Left colon (tissue), 2 donors: ENCODE data around the gene PEPD. TPM values are rescaled to one million over a fixed set of nuclear protein-coding genes. Genes with fewer than 3 reads are reported as not detected.
A peak's percentile ranks its signal among the peaks of the same experiment; 100 is the strongest.

ENCODE experiments used
- ATAC-seq: fragments of 200-7000 bp; cut with Tn5 transposase; one replicate; pipeline ENCODE4 v1.9.1; 2020; ENCODE audit warnings: mild to moderate bottlenecking, moderate library complexity
- DNase-seq, 2 donors: peaks; one replicate each; pipeline ENCODE4 v3.0.0-alpha.2; 2020
- intact Hi-C, 2 donors: fragments of 100-400 bp; cut with DNase I in 1 of 2; cut with micrococcal nuclease in 1 of 2; formaldehyde crosslinking; loops; one replicate each; pipeline versions ENCODE4 v1.11.2 to v1.14.0; 2022; cut with DNase I, micrococcal nuclease
- total RNA-seq, 2 donors: library from RNA; stranded (reverse); fragmentation: NEBNext Ultra II Directional; extraction: Animal tissue kit (Norgen Biotek cat#: 25700); gene quantifications; one replicate each; pipeline ENCODE4 v1.2.1, GENCODE V29; 2021
- donor health status: DM: no; HTN: no; CAD: no.
- donor health status: DM: yes; HTN: yes; CAD: no.

Gene PEPD
- total RNA-seq, 2 donors from 2014 or later: 35.7 to 86.1 TPM

DNA sequence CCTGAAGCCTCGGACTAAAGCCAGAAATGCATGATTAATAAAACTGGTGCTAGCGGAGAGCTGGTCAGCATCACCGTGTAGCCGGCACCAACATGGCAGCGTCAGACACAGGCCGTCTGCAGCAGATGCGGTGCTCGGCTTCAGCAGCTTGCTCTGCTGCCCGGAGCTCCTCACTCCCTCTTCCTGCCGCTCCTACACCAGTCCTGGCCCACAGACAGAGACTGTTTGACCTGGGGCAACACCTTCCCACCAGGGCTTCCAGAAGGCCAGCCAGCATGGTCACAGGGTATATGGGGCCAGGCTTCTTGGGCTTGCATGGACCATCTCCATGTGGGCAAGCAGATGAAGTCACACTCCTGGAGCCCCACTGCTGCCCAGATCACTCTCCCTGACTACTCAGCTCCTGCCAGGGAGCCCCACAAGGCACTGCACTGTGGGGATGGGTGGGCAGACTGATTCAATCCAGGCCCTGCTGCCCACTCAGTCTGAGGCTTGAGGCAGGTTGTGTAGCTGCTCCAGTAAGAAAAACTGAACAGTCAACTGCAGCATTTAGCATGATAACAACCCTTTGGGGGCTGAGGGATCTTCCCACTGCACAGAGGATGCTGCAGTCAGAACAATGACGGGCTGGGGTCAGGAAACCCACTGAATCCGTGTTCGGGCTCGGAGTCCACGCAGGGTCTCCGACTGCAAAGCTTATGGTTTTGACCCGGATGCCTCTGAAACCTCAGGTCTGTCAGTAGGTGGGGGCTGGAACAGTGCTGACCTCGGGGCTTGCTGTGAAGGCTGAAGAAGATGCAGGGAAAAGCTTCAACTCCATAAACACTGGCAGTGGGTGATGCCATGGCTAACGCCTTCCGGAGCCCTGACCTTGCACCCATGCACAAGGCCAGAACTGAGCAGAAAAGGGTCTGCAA is 102.5 kb downstream of the PEPD start:
- intact Hi-C loops: no loop called here
- ATAC-seq (no peak), DNase-seq (no peak)

DNA sequence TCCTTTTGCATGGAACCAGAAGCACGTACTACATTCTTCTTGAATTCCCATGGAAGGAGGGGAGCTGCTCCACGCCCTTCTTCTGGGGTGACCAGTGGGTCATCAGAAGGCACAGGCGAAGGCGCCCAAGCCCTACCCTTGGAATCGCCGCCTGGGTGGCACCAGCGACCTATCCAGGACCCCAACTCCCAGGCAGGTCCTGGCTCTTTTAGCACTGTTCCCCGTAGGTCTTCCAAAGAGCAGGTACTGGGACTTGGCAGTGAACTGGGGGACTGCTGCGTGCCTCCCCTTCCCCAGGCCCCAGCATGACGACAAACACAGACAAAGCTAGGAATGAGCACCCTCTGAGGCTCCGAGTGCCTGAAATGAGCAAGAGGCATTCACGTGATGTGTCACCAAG is 103.1 kb downstream of the PEPD start:
- no peak for ATAC-seq
- intact Hi-C loops: no loop called here
- no peak for DNase-seq

DNA sequence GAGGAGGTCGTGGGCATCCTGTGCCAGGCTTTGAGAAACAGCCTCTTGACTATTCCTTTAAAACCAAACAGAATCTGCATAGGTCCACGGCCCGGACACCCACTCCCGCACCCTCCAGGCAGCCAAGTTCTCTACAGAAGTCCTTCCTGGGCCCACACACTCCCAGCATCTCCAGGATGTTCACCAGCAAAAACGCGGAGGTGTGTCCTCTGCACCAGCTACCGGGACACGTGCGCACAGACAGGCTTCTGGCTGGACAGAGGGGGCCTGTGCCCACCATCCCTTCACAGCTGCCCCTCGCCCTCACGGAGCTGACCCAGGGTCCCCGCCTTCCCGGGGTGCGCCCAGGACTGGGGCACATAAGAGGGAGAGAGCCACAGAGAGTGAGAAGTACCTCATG is 103.8 kb downstream of the PEPD start:
- intact Hi-C loops: no loop called here
- no peak for ATAC-seq
- DNase-seq: no peak

DNA sequence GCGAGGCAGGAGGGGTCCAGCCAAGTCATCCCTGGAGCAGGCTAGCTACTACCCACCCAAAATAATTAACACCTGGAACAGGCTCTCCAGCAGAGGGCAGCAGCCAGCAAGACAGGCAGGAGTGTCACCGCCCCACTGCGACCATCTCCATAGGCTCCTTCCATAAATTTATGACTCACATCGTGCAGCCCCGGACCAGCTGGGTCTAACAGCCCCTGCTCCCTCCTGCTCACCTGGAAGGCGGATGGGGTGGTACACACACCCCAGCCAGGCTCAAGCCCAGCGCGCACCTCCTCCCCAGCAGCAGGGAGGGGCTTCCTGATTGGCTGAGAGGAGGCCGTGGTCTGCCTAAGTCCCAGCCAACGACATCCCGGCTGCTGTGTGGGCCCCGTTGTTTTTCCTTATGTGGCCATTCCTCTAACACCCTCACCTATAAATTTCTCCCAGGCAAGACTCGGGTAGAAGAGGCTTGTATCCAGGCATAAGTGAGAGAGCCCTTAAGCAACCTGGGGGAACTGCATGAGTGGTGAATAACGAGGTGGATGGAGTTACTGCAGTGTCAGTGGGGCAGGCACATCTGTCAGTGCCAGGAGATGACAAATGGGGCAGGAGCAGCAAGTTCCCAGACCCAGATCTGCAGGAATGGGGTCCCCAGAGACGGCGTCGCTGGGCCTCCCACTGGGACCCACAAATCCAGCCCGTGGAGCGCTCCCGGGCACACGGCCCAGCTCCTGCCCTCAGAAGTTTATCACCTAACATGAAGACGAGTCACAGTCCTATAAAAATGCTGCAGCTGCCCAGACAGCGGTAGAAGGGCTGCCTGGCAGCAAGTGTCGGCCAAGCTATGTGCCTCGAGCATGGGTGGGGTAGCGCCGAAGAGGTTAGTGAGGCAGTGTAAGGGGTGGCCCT is 105.0 kb downstream of the PEPD start:
- intact Hi-C loops: no loop called here
- ATAC-seq (peak; percentile 54), DNase-seq (peak; percentile 58 to 80)

DNA sequence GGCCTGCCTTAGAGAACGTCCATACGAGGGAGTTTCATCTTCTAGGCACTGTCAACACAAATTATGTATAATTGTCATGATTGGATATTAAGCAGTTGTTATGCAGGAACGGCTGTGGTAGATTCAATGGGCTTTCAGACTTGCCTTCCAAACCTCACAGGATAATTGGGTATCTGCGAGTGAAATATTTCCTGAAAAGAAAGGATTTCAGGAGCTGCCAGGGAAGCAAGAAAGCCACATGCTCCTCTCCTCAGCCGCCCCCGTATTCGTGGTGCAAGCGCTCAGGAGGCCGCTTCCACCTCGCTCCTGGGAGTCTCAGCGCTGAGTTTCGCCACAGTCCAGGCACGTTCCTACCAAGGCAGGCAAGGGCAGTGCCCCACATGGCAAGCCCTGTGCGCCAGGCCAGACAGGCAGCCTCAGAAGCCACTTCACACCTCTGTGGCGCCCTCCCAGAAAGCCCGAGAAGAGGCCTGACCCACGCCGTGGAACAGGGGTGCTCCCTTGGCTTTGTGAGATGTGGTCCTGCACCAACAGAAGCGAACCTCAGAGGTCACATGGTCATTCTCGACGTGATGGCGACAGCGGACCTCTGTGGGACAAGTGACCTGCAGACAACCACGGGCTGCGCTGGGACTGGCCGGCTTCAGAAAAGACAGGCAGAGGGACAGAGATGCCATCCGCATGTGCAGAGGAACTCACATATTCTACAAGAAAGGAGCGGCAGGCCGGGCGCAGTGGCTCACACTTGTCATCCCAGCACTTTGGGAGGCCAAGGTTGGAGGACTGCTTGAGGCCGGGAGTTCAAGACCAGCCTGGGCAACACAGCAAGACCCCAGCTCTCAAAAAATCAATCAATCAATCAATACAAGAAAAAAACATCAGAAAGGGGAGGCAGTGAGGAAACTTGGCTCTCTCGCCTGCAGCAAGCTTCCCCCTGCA is 106.7 kb downstream of the PEPD start:
- intact Hi-C loops: no loop called here
- DNase-seq: no peak
- ATAC-seq: no peak

DNA sequence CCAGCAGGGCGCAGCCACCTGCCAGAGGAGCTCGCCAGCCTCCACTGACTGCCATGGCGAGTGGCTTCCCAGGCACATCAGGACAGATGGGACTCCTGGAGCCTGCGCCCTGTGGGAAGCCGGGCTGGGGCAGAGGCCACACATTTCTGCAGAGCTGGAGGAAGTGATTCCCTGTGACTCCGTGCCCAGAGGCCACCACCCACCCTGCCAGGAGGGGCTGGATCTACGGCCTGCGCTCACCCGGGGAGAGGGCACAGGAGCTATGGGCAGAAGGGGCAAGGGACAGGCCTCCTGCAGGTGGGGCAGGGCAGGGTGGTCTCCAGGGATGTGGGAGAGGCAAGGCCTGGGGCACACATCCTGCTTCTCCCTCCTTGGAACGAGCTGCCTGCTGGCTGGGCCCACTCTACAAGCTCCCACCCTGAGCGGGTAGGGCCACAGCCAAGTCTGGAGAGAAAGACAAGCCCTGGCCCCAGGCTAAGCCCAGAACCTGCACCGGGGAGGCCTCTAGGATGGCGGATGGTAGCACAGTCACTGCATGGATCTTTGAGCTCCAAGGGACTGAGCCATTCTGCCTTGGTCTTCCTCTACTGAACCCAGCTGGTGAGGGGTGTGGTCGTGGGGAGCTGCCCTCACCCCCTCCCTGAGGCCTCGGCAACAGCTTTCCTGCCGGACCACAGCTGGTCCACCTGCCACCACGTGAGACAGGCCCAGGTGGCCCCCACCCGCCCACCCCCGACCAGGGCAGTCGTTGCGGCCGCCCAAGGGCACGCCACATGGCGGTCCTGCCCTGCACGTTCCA is 107.5 kb downstream of the PEPD start:
- no peak for ATAC-seq
- DNase-seq: no peak
- intact Hi-C loops: no loop called here

DNA sequence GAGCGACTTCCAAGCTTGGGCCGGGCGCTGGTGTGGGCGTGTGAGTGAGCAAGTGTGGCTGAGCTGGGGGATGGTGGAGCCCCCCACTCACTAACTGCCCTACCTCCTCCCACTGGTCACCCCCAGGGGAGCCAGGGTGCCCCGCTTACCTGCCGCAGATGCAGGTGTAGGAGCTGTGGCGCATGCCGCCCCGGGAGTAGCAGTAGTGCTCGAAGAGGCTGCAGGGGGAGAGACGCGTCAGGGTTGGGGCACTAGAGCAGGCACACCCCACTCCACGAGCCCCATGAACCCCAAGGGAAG is 108.2 kb downstream of the PEPD start:
- intact Hi-C loops: no loop called here
- ATAC-seq: no peak
- DNase-seq: no peak

DNA sequence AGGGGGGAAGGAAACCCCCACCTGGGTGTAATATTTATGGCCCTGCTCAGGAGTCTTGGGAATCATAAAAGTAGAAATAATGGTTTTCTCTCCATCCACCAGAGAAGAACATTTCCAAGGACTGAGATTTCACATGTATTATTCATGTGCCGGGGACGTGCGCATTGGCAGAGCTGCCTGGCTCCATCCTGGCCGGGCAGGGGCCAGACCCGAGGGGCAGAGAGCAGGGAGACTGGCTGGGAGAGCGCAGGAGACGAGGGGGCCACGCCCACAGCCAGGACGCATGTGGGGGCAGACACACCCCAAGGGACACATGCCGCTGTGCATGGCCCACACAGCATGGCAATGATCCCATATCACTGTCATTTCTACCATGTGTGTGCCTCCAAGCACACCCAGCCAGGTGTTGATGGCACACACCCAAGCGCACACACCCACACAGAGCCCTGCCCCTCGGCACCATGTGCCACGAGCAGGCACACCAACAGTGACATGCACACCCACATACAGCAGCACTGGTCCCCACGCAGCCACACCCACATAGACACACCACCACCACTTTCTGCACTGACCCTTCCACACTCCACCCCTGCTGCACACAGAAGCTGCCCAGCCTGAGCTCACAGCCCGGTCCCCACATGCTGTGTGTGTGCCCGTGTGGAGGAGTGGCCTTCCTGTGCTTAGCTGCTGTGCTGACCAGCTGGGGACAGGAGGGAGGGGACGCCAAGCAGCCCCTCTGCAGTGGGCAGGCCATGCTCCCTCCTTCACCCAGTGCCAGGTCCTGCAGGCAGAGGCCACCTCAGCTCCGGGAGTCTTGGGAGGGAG is 108.8 kb downstream of the PEPD start:
- ATAC-seq (peak; percentile 83), DNase-seq (peak in 1 of 2 donors; percentile 62)
- intact Hi-C loops: no loop called here

DNA sequence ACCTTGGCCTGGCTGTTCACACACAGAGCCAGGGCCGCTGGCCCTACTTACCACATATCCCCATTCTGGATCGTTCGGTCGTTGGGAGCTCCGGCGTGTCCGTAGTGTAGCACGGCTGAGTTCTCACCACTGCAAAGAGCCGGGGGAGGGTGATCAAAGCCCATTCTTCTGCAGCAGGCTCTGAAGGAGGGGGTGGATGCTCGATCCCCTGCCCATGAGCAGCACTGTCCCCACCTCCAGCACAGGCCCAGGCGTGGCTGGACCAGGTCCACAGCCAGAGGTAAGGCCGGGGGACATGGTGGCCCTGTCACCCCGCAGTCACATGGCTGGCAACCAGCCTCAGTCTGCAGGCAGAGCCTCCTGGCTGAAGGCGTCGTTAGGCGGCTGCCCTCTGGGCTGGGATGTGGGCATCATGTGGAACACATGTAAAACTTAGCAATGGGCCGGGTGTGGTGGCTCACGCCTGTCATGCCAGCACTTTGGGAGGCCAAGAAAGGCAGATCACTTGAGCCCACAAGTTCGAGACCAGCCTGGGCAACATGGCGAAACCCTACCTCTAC is 109.9 kb downstream of the PEPD start:
- ATAC-seq: no peak
- no peak for DNase-seq
- intact Hi-C loops: no loop called here

DNA sequence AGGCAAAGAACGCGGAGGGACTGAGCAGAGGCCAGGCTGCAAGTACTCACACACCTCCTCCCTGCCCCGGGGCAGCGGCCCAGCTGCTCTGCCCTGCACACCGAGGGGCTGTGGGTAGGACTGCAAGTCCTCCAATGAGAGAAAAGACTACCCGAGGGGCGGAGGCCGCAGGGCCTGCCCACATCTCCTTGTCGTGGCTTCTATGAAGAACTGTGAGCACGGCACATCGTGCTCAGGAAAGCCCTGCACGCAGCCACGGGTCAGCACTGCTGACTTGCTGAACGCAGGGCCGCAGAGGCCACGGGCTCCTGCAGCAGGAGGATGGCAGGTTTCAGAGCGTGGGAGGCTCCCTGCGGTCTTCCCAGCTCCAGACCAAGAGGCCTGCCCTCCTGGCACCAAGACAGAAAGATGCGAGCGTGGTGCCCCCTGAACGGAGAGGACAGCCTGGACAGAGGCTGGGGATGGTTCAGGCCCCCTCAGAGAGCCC is 110.6 kb downstream of the PEPD start:
- intact Hi-C loops: no loop called here
- ATAC-seq: no peak
- no peak for DNase-seq

DNA sequence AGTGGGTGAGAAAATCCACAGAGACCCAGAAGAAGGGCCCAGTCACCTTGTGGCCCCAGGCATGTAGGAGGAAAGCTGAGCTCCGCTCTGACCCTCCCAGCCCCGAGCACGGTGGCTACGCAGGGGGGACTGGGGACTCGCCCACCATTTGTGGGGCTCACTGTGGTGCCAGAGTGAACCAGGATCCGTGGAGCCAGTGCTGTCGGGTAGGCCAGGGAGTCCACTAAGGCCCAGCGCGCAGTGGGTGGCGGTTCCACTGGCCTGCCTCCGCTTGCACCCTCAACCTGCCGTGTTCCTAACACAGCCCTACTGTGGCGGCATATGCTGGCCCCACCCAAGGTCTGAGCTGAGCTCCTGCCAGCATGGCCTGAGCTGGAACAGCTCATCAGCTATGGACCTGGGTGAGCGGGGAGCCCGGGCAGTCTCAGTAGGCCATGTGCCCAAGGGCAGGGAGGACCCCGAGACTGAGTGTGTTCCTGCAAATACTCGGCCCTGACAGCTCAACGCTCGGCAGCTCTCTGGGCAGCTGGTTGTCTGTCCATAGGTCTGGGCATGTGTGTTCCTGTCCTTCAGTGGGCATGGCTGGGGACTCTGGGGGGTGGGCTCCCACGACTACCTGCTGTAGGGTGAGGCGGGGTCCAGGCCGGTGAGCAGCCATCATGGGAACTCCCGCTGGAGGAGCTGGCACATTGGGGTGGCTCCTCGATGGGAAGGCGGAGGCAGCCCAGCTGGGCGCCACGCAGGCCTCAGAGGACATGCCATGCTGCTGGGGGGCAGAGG is 111.5 kb downstream of the PEPD start:
- intact Hi-C loops: loop anchor here (2.0 to 5.0 kb wide), 2 partner anchors 167 to 168 kb away; no protein-coding TSS in a partner anchor
- no peak for ATAC-seq
- DNase-seq: no peak

DNA sequence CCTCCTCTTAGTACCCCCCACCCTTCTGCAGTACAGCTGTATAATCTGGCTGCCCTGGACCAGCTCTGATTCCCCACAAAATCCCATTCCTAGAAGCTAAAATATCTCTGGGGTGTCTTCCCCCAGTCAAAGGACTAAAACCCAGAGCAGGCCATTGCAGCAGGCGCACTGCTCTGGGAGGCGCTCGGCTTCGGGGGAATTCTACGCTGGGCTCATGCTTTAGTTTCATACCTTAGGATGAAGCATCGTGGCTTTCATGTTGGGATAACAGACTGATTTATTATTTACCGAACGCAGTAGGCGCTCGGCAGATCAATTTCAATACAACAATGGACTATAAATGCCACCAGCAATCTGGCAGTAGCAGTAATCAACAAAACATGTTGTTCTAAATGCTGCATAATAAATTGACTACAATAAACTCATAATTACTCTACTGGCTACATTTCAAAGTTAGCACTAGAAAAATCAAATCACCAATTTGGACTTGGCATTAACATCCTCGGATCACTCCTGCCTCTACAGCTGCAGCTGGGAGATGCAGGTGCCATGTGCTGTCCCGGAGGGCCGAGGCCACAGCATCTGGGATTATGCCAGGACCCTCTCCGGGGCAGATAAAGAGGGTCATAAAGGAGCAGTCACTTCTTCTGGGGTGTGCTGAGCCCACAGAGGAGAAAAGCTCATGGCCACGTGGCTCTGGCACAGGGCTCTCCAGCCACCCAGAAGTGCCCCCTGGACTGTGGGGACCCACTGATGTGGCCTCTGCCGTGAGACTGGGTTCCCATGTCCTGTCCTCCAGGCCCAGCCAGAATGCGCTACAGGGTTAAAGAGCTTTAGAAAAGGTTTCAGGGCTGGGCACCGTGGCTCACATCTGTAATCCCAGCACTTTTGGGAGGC is 112.8 kb downstream of the PEPD start:
- intact Hi-C loops: loop anchor here (2.0 to 5.0 kb wide), 2 partner anchors 166 kb away; no protein-coding TSS in a partner anchor

DNA sequence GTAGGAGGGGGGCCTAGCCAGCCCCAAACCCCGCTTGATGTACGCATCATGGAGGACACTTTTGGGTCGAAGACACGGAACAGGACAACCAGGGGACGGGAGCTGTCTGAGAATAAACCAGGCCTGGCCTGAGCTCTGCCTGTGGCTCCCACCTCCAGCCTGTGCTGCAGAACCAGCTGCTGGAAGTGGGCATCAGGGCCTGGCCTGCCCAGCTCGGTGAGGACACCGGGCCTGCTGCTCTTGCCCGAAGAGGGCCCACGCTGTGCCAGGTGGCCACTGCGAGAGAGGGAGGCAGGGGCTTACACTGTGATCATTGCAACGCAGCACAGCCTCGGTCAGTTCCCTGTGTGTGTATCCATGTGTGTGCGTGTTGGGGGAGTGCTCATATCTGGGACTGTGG is 113.5 kb downstream of the PEPD start:
- DNase-seq (no peak), ATAC-seq (no peak)
- intact Hi-C loops: loop anchor here (2.0 to 5.0 kb wide), 2 partner anchors 165 to 166 kb away; no protein-coding TSS in a partner anchor

More for the DNA sequence above, 112.8 kb downstream of the PEPD start:
- no peak for ATAC-seq
- DNase-seq: no peak

DNA sequence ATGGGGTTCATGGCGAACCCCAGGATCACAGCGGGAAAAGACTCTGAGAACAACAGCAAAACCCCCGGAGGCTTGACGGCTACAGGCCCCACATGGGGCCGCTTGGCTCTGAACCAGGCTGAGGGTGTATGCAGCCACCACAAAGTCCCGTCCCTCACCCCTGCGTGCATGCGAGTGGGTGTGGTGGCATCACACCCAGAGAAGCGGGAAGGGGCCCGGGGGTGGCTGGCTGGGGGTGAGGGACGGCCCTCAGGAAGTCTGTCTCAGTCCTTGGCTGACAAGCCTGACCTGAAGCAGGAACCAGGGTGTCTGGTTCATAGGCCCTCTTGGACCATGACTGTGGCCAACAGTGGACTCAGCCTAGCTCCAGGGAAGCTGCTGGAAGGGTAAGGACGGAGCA is 113.9 kb downstream of the PEPD start:
- intact Hi-C loops: loop anchor here (2.0 to 5.0 kb wide), 2 partner anchors 165 kb away; no protein-coding TSS in a partner anchor
- ATAC-seq (no peak), DNase-seq (no peak)

DNA sequence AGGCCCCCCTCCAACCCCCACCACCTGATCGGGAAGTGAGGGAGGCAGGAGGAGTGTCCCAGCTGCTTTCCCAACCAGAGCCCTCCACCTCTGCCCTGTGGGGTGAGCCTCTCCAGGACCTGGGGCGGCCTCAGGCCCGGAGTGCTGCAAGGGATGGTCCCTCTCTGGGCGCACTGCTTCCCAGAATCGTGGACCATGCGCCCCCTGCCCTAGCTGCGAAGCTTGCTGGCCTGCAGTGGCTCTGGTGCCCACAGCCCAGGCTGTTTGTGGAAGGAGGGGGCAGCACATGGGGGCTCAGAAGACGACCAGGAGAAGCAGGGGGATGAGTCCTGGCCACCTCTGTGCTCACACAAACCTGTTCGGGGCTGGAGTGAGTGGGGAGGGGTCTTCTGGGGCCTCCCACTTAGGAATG is 114.4 kb downstream of the PEPD start:
- intact Hi-C loops: loop anchor here in 1 of 2 donors (5.0 kb wide), 1 partner anchor 165 kb away; no protein-coding TSS in a partner anchor
- no peak for DNase-seq
- ATAC-seq: peak; percentile 1
